GM23338 (cell line): Measurements from ENCODE around the gene SMIM45.

Experiments used
- ATAC-seq: fragments of 200-7000 bp; cut with Tn5 transposase; 3 replicates; pipeline ENCODE4 v1.9.1; 2020
- DNase-seq: peaks from one replicate; pipeline ENCODE4 v3.0.0-alpha.2; 2015; ENCODE audit warnings: low spot score
- H2AFZ ChIP-seq: fragments of 200-600 bp; sonication (generic); 2 replicates; pipeline ENCODE4 v1.8.0; 2016; ENCODE audit warnings: antibody characterized with exemption, mild to moderate bottlenecking, moderate library complexity
- H3F3A ChIP-seq: fragments of 200-600 bp; sonication (generic); replicated peaks from 2 replicates; pipeline ENCODE4 v1.8.0; 2017; ENCODE audit warnings: antibody characterized with exemption, mixed run types, low read depth
- H3K27ac ChIP-seq: fragments of 200-600 bp; sonication (generic); 2 replicates; pipeline ENCODE4 v1.6.1; 2016; ENCODE audit warnings: low read depth
- H3K27me3 ChIP-seq: fragments of 200-600 bp; sonication (generic); 2 replicates; pipeline ENCODE4 v1.8.0; 2016; ENCODE audit warnings: mild to moderate bottlenecking, mixed run types, moderate library complexity; ENCODE audit not compliant: insufficient read depth
- H3K36me3 ChIP-seq: fragments of 200-600 bp; sonication (generic); 2 replicates; pipeline ENCODE4 v1.8.0; 2016; ENCODE audit warnings: mild to moderate bottlenecking; ENCODE audit not compliant: insufficient read depth
- H3K4me1 ChIP-seq: fragments of 200-600 bp; sonication (generic); 2 replicates; pipeline ENCODE4 v1.8.0; 2016; ENCODE audit warnings: mild to moderate bottlenecking, moderate library complexity; ENCODE audit not compliant: insufficient read depth
- H3K4me2 ChIP-seq: fragments of 200-600 bp; sonication (generic); 2 replicates; pipeline ENCODE4 v1.7.1; 2017; ENCODE audit warnings: mixed run types
- H3K4me3 ChIP-seq: fragments of 200-600 bp; sonication (generic); 2 replicates; pipeline ENCODE4 v1.6.1; 2016; ENCODE audit warnings: mixed run types
- H3K79me2 ChIP-seq: fragments of 200-600 bp; sonication (generic); replicated peaks from 2 replicates; pipeline ENCODE4 v1.8.0; 2017; ENCODE audit warnings: mild to moderate bottlenecking; ENCODE audit not compliant: insufficient read depth
- H3K9me2 ChIP-seq: fragments of 200-600 bp; sonication (generic); 2 replicates; pipeline ENCODE4 v1.8.0; 2017; ENCODE audit not compliant: insufficient read depth
- H4K20me1 ChIP-seq: fragments of 200-600 bp; sonication (generic); replicated peaks from 2 replicates; pipeline ENCODE4 v1.8.0; 2017; ENCODE audit warnings: mild to moderate bottlenecking; ENCODE audit not compliant: insufficient read depth
- H3K27ac Mint-ChIP-seq: 2 replicates; pipeline ENCODE4 v1.8.0; 2020; ENCODE audit warnings: inconsistent platforms, mild to moderate bottlenecking, moderate library complexity, mixed read lengths
- H3K27me3 Mint-ChIP-seq: 3 replicates; pipeline ENCODE4 v1.8.0; 2022; ENCODE audit warnings: low read depth, mild to moderate bottlenecking, moderate library complexity, mixed read lengths, inconsistent platforms; ENCODE audit not compliant: insufficient read depth, poor library complexity
- H3K36me3 Mint-ChIP-seq: 3 replicates; pipeline ENCODE4 v1.8.0; 2021; ENCODE audit warnings: low read depth, mild to moderate bottlenecking, inconsistent platforms, moderate library complexity, mixed read lengths
- H3K4me1 Mint-ChIP-seq: 3 replicates; pipeline ENCODE4 v1.8.0; 2020; ENCODE audit warnings: mild to moderate bottlenecking, inconsistent platforms, mixed read lengths
- H3K4me3 Mint-ChIP-seq: 3 replicates; pipeline ENCODE4 v1.8.0; 2021; ENCODE audit warnings: moderate library complexity, mild to moderate bottlenecking, inconsistent platforms, mixed read lengths
- H3K9me3 Mint-ChIP-seq: 3 replicates; pipeline ENCODE4 v1.8.0; 2020; ENCODE audit warnings: moderate library complexity, mild to moderate bottlenecking, inconsistent platforms, mixed read lengths
- CREB1 ChIP-seq: fragments of 250-450 bp; sonication (Bioruptor Pico); IDR thresholded peaks from 2 replicates; pipeline ENCODE4 v1.5.0; 2020; ENCODE audit warnings: low read depth, mild to moderate bottlenecking, moderate library complexity
- CTCF ChIP-seq, 2 experiments: fragments of 200-600 bp in 1 of 2; sonication (generic) in 1 of 2; conservative IDR thresholded peaks; 2 replicates each; pipeline versions ENCODE4 v1.5.1 to v1.6.1; 2016 to 2017; ENCODE audit warnings: antibody characterized with exemption in 2 of 2, low read depth in 2 of 2, mild to moderate bottlenecking in 2 of 2, moderate library complexity in 1 of 2
- ETS1 ChIP-seq: IDR thresholded peaks from 2 replicates; pipeline ENCODE4 v1.6.1; 2016; ENCODE audit warnings: antibody characterized with exemption
- EZH2 ChIP-seq: fragments of 200-600 bp; sonication (generic); IDR thresholded peaks from one replicate; pipeline ENCODE4 v1.8.0; 2017; ENCODE audit warnings: antibody characterized with exemption, mild to moderate bottlenecking, low read depth; ENCODE audit not compliant: unreplicated experiment
- EZH2phosphoT487 ChIP-seq: fragments of 200-600 bp; sonication (generic); IDR thresholded peaks from one replicate; pipeline ENCODE4 v1.8.1; 2018; ENCODE audit warnings: antibody characterized with exemption; ENCODE audit not compliant: unreplicated experiment
- JUNB ChIP-seq: IDR thresholded peaks from one replicate; pipeline ENCODE4 v1.6.1; 2016; ENCODE audit warnings: antibody characterized with exemption; ENCODE audit not compliant: unreplicated experiment
- NANOG ChIP-seq: IDR thresholded peaks from 2 replicates; pipeline ENCODE4 v1.6.1; 2016; ENCODE audit warnings: antibody characterized with exemption, borderline replicate concordance
- POLR2AphosphoS5 ChIP-seq: IDR thresholded peaks from 2 replicates; pipeline ENCODE4 v1.6.1; 2016; ENCODE audit warnings: antibody characterized with exemption, low read depth
- REST ChIP-seq: IDR thresholded peaks from one replicate; pipeline ENCODE4 v1.6.1; 2018; ENCODE audit warnings: antibody characterized with exemption; ENCODE audit not compliant: unreplicated experiment
- STAT1 ChIP-seq: IDR thresholded peaks from one replicate; pipeline ENCODE4 v1.6.1; 2016; ENCODE audit warnings: antibody characterized with exemption; ENCODE audit not compliant: unreplicated experiment
- ZNF114 ChIP-seq: fragments of 250-450 bp; sonication (Bioruptor Pico); IDR thresholded peaks from 2 replicates; pipeline ENCODE4 v1.5.0; 2020; ENCODE audit warnings: mild to moderate bottlenecking, moderate library complexity
- ZNF331 ChIP-seq: fragments of 250-450 bp; sonication (Bioruptor Pico); IDR thresholded peaks from 2 replicates; pipeline ENCODE4 v1.5.0; 2020; ENCODE audit warnings: low read depth, mild to moderate bottlenecking, moderate library complexity
- ZNF462 ChIP-seq: fragments of 250-450 bp; sonication (Bioruptor Pico); IDR thresholded peaks from 2 replicates; pipeline ENCODE4 v1.5.0; 2020; ENCODE audit warnings: mild to moderate bottlenecking, moderate library complexity

The SMIM45 gene

GRCh38 chr22:41922940-41923594 is 28.9 kb upstream of the SMIM45 start:
- H3K9me2 ChIP-seq: no peaks in the 10 kb centered on the region
- no peaks in the 10 kb centered on the region; the same call in 2 of the 3 replicates for H3K9me3 Mint-ChIP-seq
- H3F3A ChIP-seq: 0 out of 2 replicates have a peak, but pooled peaks cover 5% of the 10 kb centered on the region
- no peaks in the 10 kb centered on the region; the same call in 2 of the 3 replicates for H3K36me3 Mint-ChIP-seq
- H3K27ac ChIP-seq: no peak overlapping the region
- H3K27ac Mint-ChIP-seq: no peak overlapping the region
- no peaks in the 10 kb centered on the region for H3K79me2 ChIP-seq
- no peak overlapping the region for H2AFZ ChIP-seq
- no peaks in the 10 kb centered on the region for H3K36me3 ChIP-seq
- DNase-seq: no peak
- H3K27me3 ChIP-seq: peaks cover 89% of the 10 kb centered on the region
- H3K4me3 ChIP-seq: no peak overlapping the region
- no peak overlapping the region for H3K4me3 Mint-ChIP-seq
- peaks cover 72% of the 10 kb centered on the region for H3K27me3 Mint-ChIP-seq
- H3K4me1 ChIP-seq: peaks cover 15% of the 10 kb centered on the region; the same call in 1 of the 2 replicates
- H3K4me2 ChIP-seq: no peak overlapping the region
- peaks cover 3% of the 10 kb centered on the region; the same call in 1 of the 2 replicates for H4K20me1 ChIP-seq
- TF ChIP-seq JUNB: no peak
- TF ChIP-seq STAT1: no peak
- TF ChIP-seq POLR2AphosphoS5: no peak
- TF ChIP-seq ZNF462 (CRISPR knock-in tag): no peak
- no peak for TF ChIP-seq EZH2
- no peak for TF ChIP-seq CREB1 (CRISPR knock-in tag)
- TF ChIP-seq ZNF114 (CRISPR knock-in tag): no peak
- no peak for TF ChIP-seq ZNF331 (CRISPR knock-in tag)
- no peak for TF ChIP-seq NANOG
- no peak for TF ChIP-seq REST
- no peak for TF ChIP-seq EZH2phosphoT487
- no peak for TF ChIP-seq ETS1
- no peak for TF ChIP-seq CTCF (conservative IDR thresholded peaks at IDR 0.05; ENCODE audit: low read depth in 2 of 2)
- peaks cover 4% of the 10 kb centered on the region for H3K4me1 Mint-ChIP-seq
- no peak for ATAC-seq
